PC-9 (cell line): ENCODE measurements around the gene MARCHF2. TPM values are rescaled to one million over a fixed set of nuclear protein-coding genes. Genes with fewer than 3 reads are reported as not detected.

Experiments
- BruUV-seq: library from RNA; stranded (reverse); fragments of 400-500 nt; replicated peaks from 2 replicates; lab custom pipeline; 2021; lab: Mats Ljungman, UMichigan
- CTCF ChIA-PET: fragments of 300-600 bp; sonication (Branson Sonifier 250); formaldehyde crosslinking; loops from one replicate; lab custom pipeline; 2022; ENCODE audit warnings: antibody characterized with exemption; lab: Charles Lee
- POLR2A ChIA-PET: fragments of 300-600 bp; sonication (Branson Sonifier 250); formaldehyde crosslinking; loops from one replicate; lab custom pipeline; 2022; ENCODE audit warnings: antibody characterized with exemption; ENCODE audit not compliant: unreplicated experiment; lab: Charles Lee
- DNase-seq, 2 experiments: peaks; one replicate each; pipeline versions ENCODE4 v3.0.0 to v3.0.0-alpha.2; 2015 to 2022; ENCODE audit warnings: mixed read lengths in 1 of 2
- H2AFZ ChIP-seq: fragments of 200-600 bp; sonication (generic); 2 replicates; pipeline ENCODE4 v1.8.1; 2017; ENCODE audit warnings: antibody characterized with exemption
- H3F3A ChIP-seq: fragments of 200-600 bp; sonication (generic); 2 replicates; pipeline ENCODE4 v1.8.1; 2017; ENCODE audit warnings: antibody characterized with exemption, mild to moderate bottlenecking, low read depth; ENCODE audit not compliant: insufficient read depth
- H3K27ac ChIP-seq: fragments of 200-600 bp; sonication (generic); 2 replicates; pipeline ENCODE4 v1.6.1; 2016; ENCODE audit warnings: mixed run types
- H3K27me3 ChIP-seq: fragments of 200-600 bp; sonication (generic); 2 replicates; pipeline ENCODE4 v1.6.1; 2016; ENCODE audit warnings: low read depth, mixed run types; ENCODE audit not compliant: insufficient read depth
- H3K36me3 ChIP-seq: fragments of 200-600 bp; sonication (generic); 2 replicates; pipeline ENCODE4 v1.6.1; 2016; ENCODE audit warnings: low read depth, mixed run types
- H3K4me1 ChIP-seq: fragments of 200-600 bp; sonication (generic); replicated peaks from 2 replicates; pipeline ENCODE4 v1.6.1; 2016; ENCODE audit warnings: mixed run types; ENCODE audit not compliant: insufficient read depth
- H3K4me2 ChIP-seq: fragments of 200-600 bp; sonication (generic); 2 replicates; pipeline ENCODE4 v1.6.1; 2017; ENCODE audit warnings: mixed run types
- H3K4me3 ChIP-seq: fragments of 200-600 bp; sonication (generic); 2 replicates; pipeline ENCODE4 v1.6.1; 2016; ENCODE audit warnings: mixed run types
- H3K79me2 ChIP-seq: fragments of 200-600 bp; sonication (generic); 2 replicates; pipeline ENCODE4 v1.6.1; 2017; ENCODE audit warnings: low read depth, mixed run types
- H3K9me2 ChIP-seq: fragments of 200-600 bp; sonication (generic); 2 replicates; pipeline ENCODE4 v1.8.1; 2017; ENCODE audit warnings: mild to moderate bottlenecking; ENCODE audit not compliant: insufficient read depth
- H3K9me3 ChIP-seq: fragments of 200-600 bp; sonication (generic); 2 replicates; pipeline ENCODE4 v1.8.1; 2016; ENCODE audit warnings: low read depth; ENCODE audit not compliant: insufficient read depth
- H4K20me1 ChIP-seq: fragments of 200-600 bp; sonication (generic); 2 replicates; pipeline ENCODE4 v1.8.1; 2017; ENCODE audit not compliant: insufficient read depth
- CTCF ChIP-seq: fragments of 200-600 bp; sonication (generic); conservative IDR thresholded peaks from 2 replicates; pipeline ENCODE4 v1.6.1; 2017; ENCODE audit warnings: mixed run types, antibody characterized with exemption, mild to moderate bottlenecking, moderate library complexity
- EZH2 ChIP-seq: fragments of 200-600 bp; sonication (generic); IDR thresholded peaks from 2 replicates; pipeline ENCODE4 v1.8.0; 2017; ENCODE audit warnings: antibody characterized with exemption, low read depth
- intact Hi-C: fragments of 100-400 bp; cut with micrococcal nuclease; formaldehyde crosslinking; loops from one replicate; pipeline ENCODE4 v1.10.0; 2022; ENCODE audit not compliant: unreplicated experiment
- total RNA-seq: library from RNA; stranded (reverse); gene quantifications from 2 replicates; pipeline ENCODE4 v1.2.3, GENCODE V29; 2021

Gene MARCHF2
- total RNA-seq, 1 experiment from 2014 or later: 16.6 TPM

DNA sequence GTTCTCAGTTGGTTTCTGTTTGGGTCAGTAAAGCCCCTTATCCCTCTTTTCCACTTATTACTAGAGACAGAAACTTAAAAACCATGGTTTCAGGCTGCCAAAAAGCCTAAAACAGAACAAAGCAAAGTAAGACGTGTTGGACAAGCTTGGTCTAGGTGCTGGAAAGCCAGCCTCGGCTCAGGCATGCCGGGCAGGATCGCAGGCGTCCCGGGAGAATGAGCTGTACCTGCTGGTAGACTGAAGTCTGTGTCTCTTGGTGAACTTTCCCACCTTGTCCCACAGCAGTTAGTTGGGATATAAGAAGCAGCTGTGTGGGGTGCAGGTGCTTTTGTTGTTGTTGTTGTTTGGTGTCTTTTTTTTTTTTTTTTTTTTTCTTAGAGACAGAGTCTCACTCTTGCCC lies 68.5 kb downstream of the MARCHF2 start:
- Histone ChIP-seq H3K27me3 (no peaks in the 10 kb centered on the region), H3K79me2 (peaks cover 75% of the 10 kb centered on the region), H3K36me3 (peaks cover 47% of the 10 kb centered on the region), H3K9me3 (no peaks in the 10 kb centered on the region), H3K27ac (no peak overlapping the region), H3K4me1 (peaks cover 16% of the 10 kb centered on the region), H3F3A (peaks cover 46% of the 10 kb centered on the region), H3K4me3 (no peak overlapping the region), H3K9me2 (no peaks in the 10 kb centered on the region), H4K20me1 (peaks cover 84% of the 10 kb centered on the region), H2AFZ (no peak overlapping the region), H3K4me2 (no peak overlapping the region)
- no TSS peak for BruUV-seq
- CTCF ChIA-PET: no interaction called here
- DNase-seq: no peak
- intact Hi-C loops: loop anchor here (2.0 to 10.0 kb wide), 2 partner anchors 43 to 67 kb away; partner anchors contain the start of gene MARCHF2
- POLR2A ChIA-PET: no interaction called here
- TF ChIP-seq EZH2: no peak

GRCh38 chr19:8482696-8483095 lies 69.6 kb downstream of the MARCHF2 start:
- Histone ChIP-seq H3K27ac (no peak overlapping the region), H3K9me2 (no peaks in the 10 kb centered on the region), H3K4me1 (peaks cover 16% of the 10 kb centered on the region), H3K4me2 (no peak overlapping the region), H3K4me3 (no peak overlapping the region), H2AFZ (no peak overlapping the region), H4K20me1 (peaks cover 80% of the 10 kb centered on the region), H3K79me2 (peaks cover 65% of the 10 kb centered on the region), H3F3A (peaks cover 48% of the 10 kb centered on the region), H3K27me3 (no peaks in the 10 kb centered on the region), H3K9me3 (no peaks in the 10 kb centered on the region), H3K36me3 (peaks cover 42% of the 10 kb centered on the region)
- TF ChIP-seq CTCF (no peak), EZH2 (no peak)
- intact Hi-C loops: loop anchor here (10.0 kb wide), 1 partner anchor 68 kb away; the partner anchor contains the start of gene MARCHF2
- BruUV-seq: no TSS peak
- no peak for DNase-seq
- CTCF ChIA-PET: interaction anchor here (0.6 kb wide), 1 partner anchor 68 kb away, joined by 7 read pairs; no protein-coding TSS in a partner anchor
- POLR2A ChIA-PET: no interaction called here

DNA sequence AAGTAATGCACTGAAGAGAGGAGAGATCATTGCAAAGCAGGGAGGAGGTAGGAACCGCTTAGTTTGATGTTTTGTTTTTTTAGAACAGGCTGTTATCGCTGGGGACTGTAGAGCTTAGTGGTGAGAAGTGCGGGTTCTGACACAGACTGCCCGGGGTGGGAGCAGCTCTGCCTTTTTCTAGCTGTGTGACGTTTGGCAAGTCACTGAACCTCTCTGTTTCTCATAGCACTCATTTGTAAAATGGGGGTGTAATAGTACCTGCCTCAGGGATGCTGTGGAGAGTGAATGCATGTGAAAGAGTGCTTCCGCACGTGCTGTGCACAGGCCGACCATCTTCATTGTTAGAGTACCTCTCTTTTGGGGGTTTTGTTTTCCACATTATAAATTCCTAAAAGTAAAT lies 70.1 kb downstream of the MARCHF2 start:
- POLR2A ChIA-PET: no interaction called here
- TF ChIP-seq CTCF (no peak), EZH2 (no peak)
- Histone ChIP-seq H3K9me2 (no peaks in the 10 kb centered on the region), H3K36me3 (peaks cover 38% of the 10 kb centered on the region), H3K27ac (no peak overlapping the region), H3K4me2 (no peak overlapping the region), H3K9me3 (no peaks in the 10 kb centered on the region), H3K27me3 (no peaks in the 10 kb centered on the region), H3K79me2 (peaks cover 60% of the 10 kb centered on the region), H2AFZ (no peak overlapping the region), H3F3A (peaks cover 48% of the 10 kb centered on the region), H4K20me1 (peaks cover 80% of the 10 kb centered on the region), H3K4me1 (peaks cover 16% of the 10 kb centered on the region), H3K4me3 (no peak overlapping the region)
- no TSS peak for BruUV-seq
- intact Hi-C loops: loop anchor here (10.0 kb wide), 1 partner anchor 68 kb away; the partner anchor contains the start of gene MARCHF2
- DNase-seq: no peak
- CTCF ChIA-PET: interaction anchor here (0.6 kb wide), 1 partner anchor 69 kb away, joined by 7 read pairs; no protein-coding TSS in a partner anchor
